ENCODE measurements around the gene MTHFD1L. TPM values are rescaled to one million over a fixed set of nuclear protein-coding genes. Genes with fewer than 3 reads are reported as not detected.

The MTHFD1L gene
- total RNA-seq, 2 donors from 2014 or later = 9.2 to 23.3 TPM

DNA sequence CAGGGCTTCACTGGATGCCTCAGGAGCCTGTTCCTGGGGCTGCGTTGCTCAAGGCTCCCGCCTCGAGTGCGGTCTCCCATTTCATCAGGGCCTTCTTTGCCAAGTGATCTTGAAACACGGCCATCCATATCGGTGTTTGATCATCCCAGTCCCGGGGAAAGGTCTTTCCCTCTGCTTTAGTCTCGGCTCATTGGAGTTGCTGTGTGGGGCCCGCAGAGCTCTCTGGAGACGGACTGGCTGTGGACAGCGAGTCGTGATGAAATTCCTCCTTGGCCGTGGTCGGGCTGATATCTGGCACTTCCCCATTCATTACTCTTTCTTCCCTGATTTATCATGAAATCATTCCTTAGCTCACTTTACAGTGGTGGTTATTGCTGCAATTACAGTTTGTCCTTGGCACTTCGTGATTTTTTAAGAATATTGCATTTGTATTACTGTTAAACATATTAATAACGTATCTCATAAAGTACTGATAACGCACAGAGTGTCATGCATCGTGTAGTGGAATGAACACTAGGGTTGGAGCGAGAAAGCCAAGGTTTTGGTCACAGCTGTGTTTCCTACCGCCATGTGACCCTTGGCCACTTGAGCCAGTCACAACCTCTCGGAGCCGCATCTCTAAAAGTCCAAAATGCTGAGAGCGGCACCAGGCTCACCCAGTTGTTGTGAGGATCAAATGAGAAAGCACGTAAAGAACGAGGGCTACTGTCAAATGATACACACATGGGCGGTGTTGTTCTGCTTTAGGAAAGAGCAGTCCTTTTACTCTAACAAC lies 71.8 kb downstream of the MTHFD1L start:
- no peak for TF ChIP-seq CTCF (IDR thresholded peaks at IDR 0.05)
- Histone ChIP-seq H3K4me3 (no peak overlapping the region), H3K4me1 (no peaks in the 10 kb centered on the region), H3K27me3 (no peaks in the 10 kb centered on the region), H3K36me3 (no peaks in the 10 kb centered on the region), H3K9me3 (no peaks in the 10 kb centered on the region), H3K9ac (ENCODE audit: low read depth in 2 of 2, low read length in 2 of 2) (no peak overlapping the region), H3K27ac (no peak overlapping the region)
- intact Hi-C loops (cut with DNase I) = no loop called here
- DNase-seq = no peak

DNA sequence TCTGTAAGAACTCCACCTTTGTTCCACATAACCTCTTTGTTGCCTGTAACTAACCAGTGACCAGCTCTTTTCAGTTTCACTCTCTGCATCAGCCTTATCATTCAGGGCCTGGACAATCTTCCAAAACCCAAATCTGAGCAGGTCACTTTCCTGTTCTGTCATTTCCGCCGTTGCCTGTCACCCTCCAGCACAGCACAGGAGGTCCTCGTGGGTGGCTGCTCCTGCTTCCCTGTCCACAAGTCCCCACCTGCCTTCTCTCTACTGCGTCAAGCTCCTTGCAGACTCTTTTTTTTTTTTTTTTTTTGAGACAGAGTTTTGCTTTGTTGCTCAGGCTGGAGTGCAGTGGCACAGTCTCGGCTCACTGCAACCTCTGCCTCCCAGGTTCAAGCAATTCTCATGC lies 73.9 kb downstream of the MTHFD1L start:
- Histone ChIP-seq H3K27ac (no peak overlapping the region), H3K9ac (ENCODE audit: low read depth in 2 of 2, low read length in 2 of 2) (no peak overlapping the region), H3K27me3 (no peaks in the 10 kb centered on the region), H3K9me3 (no peaks in the 10 kb centered on the region), H3K36me3 (no peaks in the 10 kb centered on the region), H3K4me3 (no peak overlapping the region), H3K4me1 (no peaks in the 10 kb centered on the region)
- intact Hi-C loops (cut with DNase I) = no loop called here
- DNase-seq = no peak
- no peak for TF ChIP-seq CTCF (IDR thresholded peaks at IDR 0.05)

DNA sequence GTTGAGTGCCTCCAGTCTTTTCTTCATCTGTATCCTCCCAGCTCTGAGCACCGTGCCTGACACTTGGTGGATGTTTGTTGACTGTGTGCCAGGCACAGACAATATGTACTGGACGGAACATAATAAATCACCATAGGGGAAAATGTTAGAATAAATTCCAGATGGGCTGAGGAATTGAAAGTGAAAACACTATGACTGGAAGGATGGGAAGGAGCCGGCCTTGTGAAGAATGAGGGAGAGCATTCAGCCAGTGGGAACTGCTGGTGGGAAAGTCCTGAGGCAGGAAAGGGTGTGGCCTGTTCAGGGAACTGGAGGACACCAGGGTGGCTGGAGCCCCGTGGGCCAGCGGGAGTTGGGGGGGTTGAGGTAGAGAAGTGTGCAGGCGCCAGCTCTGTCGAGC lies 75.4 kb downstream of the MTHFD1L start:
- TF ChIP-seq CTCF (IDR thresholded peaks at IDR 0.05) = no peak
- Histone ChIP-seq H3K27me3 (no peaks in the 10 kb centered on the region), H3K9ac (ENCODE audit: low read depth in 2 of 2, low read length in 2 of 2) (no peak overlapping the region), H3K4me3 (no peak overlapping the region), H3K27ac (no peak overlapping the region), H3K4me1 (no peaks in the 10 kb centered on the region), H3K9me3 (no peaks in the 10 kb centered on the region), H3K36me3 (no peaks in the 10 kb centered on the region)
- no peak for DNase-seq
- intact Hi-C loops (cut with DNase I) = no loop called here

GRCh38 chr6:150949526-150949925 lies 84.0 kb downstream of the MTHFD1L start:
- intact Hi-C loops (cut with DNase I) = no loop called here
- no peaks in the 10 kb centered on the region for H3K4me1 ChIP-seq
- no peaks in the 10 kb centered on the region for H3K9me3 ChIP-seq
- no peak overlapping the region for H3K4me3 ChIP-seq
- no peak for TF ChIP-seq CTCF (IDR thresholded peaks at IDR 0.05)
- no peaks in the 10 kb centered on the region for H3K27me3 ChIP-seq
- H3K27ac ChIP-seq = no peak overlapping the region
- DNase-seq = no peak
- no peaks in the 10 kb centered on the region for H3K36me3 ChIP-seq
- H3K9ac ChIP-seq (ENCODE audit: low read depth in 2 of 2, low read length in 2 of 2) = no peak overlapping the region

- no peaks in the 10 kb centered on the region for H3K4me1 ChIP-seq
- no peak overlapping the region for H3K4me3 ChIP-seq
- no peaks in the 10 kb centered on the region for H3K27me3 ChIP-seq
- DNase-seq = no peak
- H3K9me3 ChIP-seq = no peaks in the 10 kb centered on the region
- no peak for TF ChIP-seq CTCF (IDR thresholded peaks at IDR 0.05)
- intact Hi-C loops (cut with DNase I) = no loop called here
- H3K9ac ChIP-seq (ENCODE audit: low read depth in 2 of 2, low read length in 2 of 2) = no peak overlapping the region
- no peak overlapping the region for H3K27ac ChIP-seq
- H3K36me3 ChIP-seq = no peaks in the 10 kb centered on the region
Observed at GRCh38 chr6:150953851-150954250, 88.3 kb downstream of the MTHFD1L start.

Measured in colonic mucosa (tissue), 4 donors.